GM18873 (cell line): Measurements from ENCODE around the gene SH3PXD2B.
A peak's percentile ranks its signal among the peaks of the same experiment; 100 is the strongest.

ENCODE experiments used
- ATAC-seq: cut with Tn5 transposase; IDR thresholded peaks from one replicate; pipeline ENCODE4 v1.9.1; 2021; ENCODE audit warnings: mild to moderate bottlenecking, moderate library complexity, moderate number of reproducible peaks; ENCODE audit not compliant: unreplicated experiment, low FRiP score

Gene SH3PXD2B

GRCh38 chr5:172284611-172284980, 169.7 kb downstream of the SH3PXD2B start:
- no peak for ATAC-seq

GRCh38 chr5:172283862-172284610, 170.3 kb downstream of the SH3PXD2B start:
- ATAC-seq, result peak; percentile 64

GRCh38 chr5:172283020-172283861, 171.1 kb downstream of the SH3PXD2B start, which contains the start of gene UBTD2:
Gene UBTD2, minus strand, starts transcription at chr5:172283764. Its CDS starts 99 bp downstream, at chr5:172283665.
- ATAC-seq, result peak; percentile 73

GRCh38 chr5:172282272-172283019, 171.9 kb downstream of the SH3PXD2B start:
- no peak for ATAC-seq

- no peak for ATAC-seq
These were observed 173.0 kb downstream of the SH3PXD2B start for GRCh38 chr5:172281346-172281745.

GRCh38 chr5:172280929-172281328, 173.4 kb downstream of the SH3PXD2B start:
- no peak for ATAC-seq

- ATAC-seq, result no peak
These were observed 174.0 kb downstream of the SH3PXD2B start for GRCh38 chr5:172280317-172280716.

- no peak for ATAC-seq
These were observed 176.0 kb downstream of the SH3PXD2B start for GRCh38 chr5:172278356-172278755.

GRCh38 chr5:172276214-172276613, 178.1 kb downstream of the SH3PXD2B start:
- ATAC-seq, result no peak
